CD14-positive monocyte (primary cell): ENCODE data around the gene MLF2. TPM values are rescaled to one million over a fixed set of nuclear protein-coding genes. Genes with fewer than 3 reads are reported as not detected.
A peak's percentile ranks its signal among the peaks of the same experiment; 100 is the strongest.

Experiments
- DNase-seq, 3 donors: peaks; one replicate each; pipeline ENCODE4 v3.0.0-alpha.2; 2011 to 2022
- H2AFZ ChIP-seq: 2 replicates; pipeline ENCODE4 v1.6.0; 2012; ENCODE audit warnings: mild to moderate bottlenecking, low read depth, low read length, inconsistent platforms; ENCODE audit not compliant: insufficient read depth, poor library complexity, severe bottlenecking
- H3K27ac ChIP-seq, 2 donors: 1 replicate in 1 of 2; 2 replicates in 1 of 2; pipeline ENCODE4 v1.5.1; 2012 to 2013; ENCODE audit warnings: low read length in 2 of 2, control low read depth in 1 of 2, inconsistent platforms in 1 of 2, low read depth in 1 of 2, mild to moderate bottlenecking in 1 of 2
- H3K27me3 ChIP-seq, 2 donors: one replicate each; pipeline versions ENCODE4 v1.6.0 to v1.6.1; 2011 to 2013; ENCODE audit warnings: low read length in 2 of 2; ENCODE audit not compliant: control insufficient read depth in 2 of 2, insufficient read depth in 2 of 2
- H3K36me3 ChIP-seq, 2 donors: replicated peaks in 1 of 2; 1 replicate in 1 of 2; 2 replicates in 1 of 2; pipeline versions ENCODE4 v1.5.1 to v1.6.1; 2012 to 2013; ENCODE audit warnings: low read length in 2 of 2, control low read depth in 1 of 2, inconsistent platforms in 1 of 2, mild to moderate bottlenecking in 1 of 2; ENCODE audit not compliant: insufficient read depth in 2 of 2, control insufficient read depth in 1 of 2
- H3K4me1 ChIP-seq, 2 donors: 1 replicate in 1 of 2; 2 replicates in 1 of 2; pipeline versions ENCODE4 v1.5.1 to v1.6.1; 2012 to 2013; ENCODE audit warnings: low read length in 2 of 2, control low read depth in 1 of 2, inconsistent platforms in 1 of 2, mild to moderate bottlenecking in 1 of 2, moderate library complexity in 1 of 2; ENCODE audit not compliant: insufficient read depth in 2 of 2, control insufficient read depth in 1 of 2
- H3K4me2 ChIP-seq: replicated peaks from 2 replicates; pipeline ENCODE3; 2012; ENCODE audit warnings: low read length, moderate library complexity, mild to moderate bottlenecking; ENCODE audit not compliant: poor library complexity, severe bottlenecking; ENCODE audit errors: extremely low read depth
- H3K4me3 ChIP-seq, 3 experiments: fragments of 200-600 bp in 1 of 3; sonication (generic) in 1 of 3; replicated peaks in 1 of 3; 1 replicate in 2 of 3; 2 replicates in 1 of 3; pipeline ENCODE4 v1.5.1; 2011 to 2013; ENCODE audit warnings: low read length in 3 of 3, mild to moderate bottlenecking in 3 of 3, control low read depth in 2 of 3, low read depth in 2 of 3, inconsistent platforms in 1 of 3, moderate library complexity in 1 of 3
- H3K79me2 ChIP-seq: 2 replicates; pipeline ENCODE4 v1.6.0; 2012; ENCODE audit warnings: mild to moderate bottlenecking, control low read depth, inconsistent platforms, low read length, moderate library complexity; ENCODE audit not compliant: insufficient read depth
- H3K9ac ChIP-seq: 2 replicates; pipeline ENCODE4 v1.6.0; 2017; ENCODE audit warnings: low read length, mild to moderate bottlenecking; ENCODE audit not compliant: insufficient read depth, poor library complexity, severe bottlenecking
- H3K9me3 ChIP-seq, 2 donors: replicated peaks in 1 of 2; 1 replicate in 1 of 2; 2 replicates in 1 of 2; pipeline versions ENCODE4 v1.5.1 to v1.6.1; 2012 to 2013; ENCODE audit warnings: low read length in 2 of 2, control low read depth in 1 of 2; ENCODE audit not compliant: control insufficient read depth in 1 of 2, insufficient read depth in 1 of 2
- H4K20me1 ChIP-seq: 2 replicates; pipeline ENCODE4 v1.6.0; 2012; ENCODE audit warnings: mild to moderate bottlenecking, low read length, control low read depth, moderate library complexity; ENCODE audit not compliant: insufficient read depth
- H3K27ac Mint-ChIP-seq, 7 donors: one replicate each; pipeline ENCODE4 v1.8.0; 2020; ENCODE audit warnings: mild to moderate bottlenecking in 7 of 7, mixed read lengths in 7 of 7, moderate library complexity in 6 of 7, inconsistent platforms in 2 of 7
- H3K27me3 Mint-ChIP-seq, 3 donors: one replicate each; pipeline ENCODE4 v1.8.0; 2021 to 2022; ENCODE audit warnings: low read depth in 3 of 3, mild to moderate bottlenecking in 3 of 3, mixed read lengths in 3 of 3, moderate library complexity in 3 of 3, inconsistent platforms in 1 of 3
- H3K36me3 Mint-ChIP-seq, 2 donors: one replicate each; pipeline ENCODE4 v1.8.0; 2020; ENCODE audit warnings: mixed read lengths in 2 of 2, inconsistent platforms in 1 of 2, mild to moderate bottlenecking in 1 of 2
- H3K4me1 Mint-ChIP-seq: one replicate; pipeline ENCODE4 v1.8.0; 2020; ENCODE audit warnings: mild to moderate bottlenecking, mixed read lengths
- H3K4me3 Mint-ChIP-seq, 2 donors: one replicate each; pipeline ENCODE4 v1.8.0; 2020; ENCODE audit warnings: mild to moderate bottlenecking in 2 of 2, mixed read lengths in 2 of 2, moderate library complexity in 1 of 2
- H3K9me3 Mint-ChIP-seq, 7 donors: one replicate each; pipeline ENCODE4 v1.8.0; 2020 to 2022; ENCODE audit warnings: mixed read lengths in 7 of 7, mild to moderate bottlenecking in 6 of 7, moderate library complexity in 6 of 7, inconsistent platforms in 2 of 7
- CTCF ChIP-seq: fragments of 200-600 bp; IDR thresholded peaks from one replicate; pipeline ENCODE4 v1.8.0; 2022; ENCODE audit warnings: antibody characterized with exemption, mild to moderate bottlenecking
- WGBS: methylation state at CpG from one replicate; pipeline ENCODE4 v1.1.5; 2013; ENCODE audit warnings: missing lambda C conversion rate; ENCODE audit not compliant: insufficient coverage; 5-methylcytosine and 5-hydroxymethylcytosine counted together
- intact Hi-C, 2 donors: fragments of 100-400 bp; cut with micrococcal nuclease; formaldehyde crosslinking; loops; one replicate each; pipeline versions ENCODE4 v1.15.0 to v1.15.1; 2023
- polyA plus RNA-seq, 3 donors: library from polyadenylated mRNA; depleted of rRNA in 1 of 3; unstranded in 2 of 3; stranded (reverse) in 1 of 3; fragments of 300-500 nt in 2 of 3; fragments of >200 nt in 1 of 3; fragmentation: Illumina TruSeq in 2 of 3; gene quantifications; 1 replicate in 2 of 3; 2 replicates in 1 of 3; pipeline ENCODE4 v1.2.3, GENCODE V29; 2012 to 2021

The MLF2 gene
- polyA plus RNA-seq, 3 donors: 113 to 211 (median 140) TPM

- H3K27me3 ChIP-seq: no peaks in the 10 kb centered on the region
- Mint-ChIP-seq H3K36me3 (peaks cover 53 to 60% of the 10 kb centered on the region in 2 donors), H3K4me3 (no peak overlapping the region), H3K27ac (peak overlapping the region in 1 of 7 donors; percentile 36), H3K27me3 (no peaks in the 10 kb centered on the region), H3K4me1 (peaks cover 43% of the 10 kb centered on the region), H3K9me3 (peaks cover 0 to under 1% (median 0%) of the 10 kb centered on the region in 7 donors)
- no peak for DNase-seq
- H3K36me3 ChIP-seq: peaks cover 45 to 56% of the 10 kb centered on the region in 2 donors
- no peak overlapping the region for H3K4me2 ChIP-seq
- no peaks in the 10 kb centered on the region for H4K20me1 ChIP-seq
- H2AFZ ChIP-seq: no peak overlapping the region
- no peak overlapping the region for H3K9ac ChIP-seq
- peaks cover 18% of the 10 kb centered on the region for H3K79me2 ChIP-seq
- H3K27ac ChIP-seq: no peak overlapping the region
- H3K9me3 ChIP-seq: no peaks in the 10 kb centered on the region
- no peak overlapping the region for H3K4me3 ChIP-seq
- WGBS: 90% methylated on average over 3 of the region's 4 CpGs
- H3K4me1 ChIP-seq: peaks cover 36 to 37% of the 10 kb centered on the region in 2 donors
- intact Hi-C loops: loop anchor here in 1 of 2 donors (5.0 kb wide), 1 partner anchor 42 kb away; no protein-coding TSS in a partner anchor
- TF ChIP-seq CTCF: no peak
Measured at GRCh38 chr12:6750506-6750905, 2.4 kb downstream of the MLF2 start.

DNA sequence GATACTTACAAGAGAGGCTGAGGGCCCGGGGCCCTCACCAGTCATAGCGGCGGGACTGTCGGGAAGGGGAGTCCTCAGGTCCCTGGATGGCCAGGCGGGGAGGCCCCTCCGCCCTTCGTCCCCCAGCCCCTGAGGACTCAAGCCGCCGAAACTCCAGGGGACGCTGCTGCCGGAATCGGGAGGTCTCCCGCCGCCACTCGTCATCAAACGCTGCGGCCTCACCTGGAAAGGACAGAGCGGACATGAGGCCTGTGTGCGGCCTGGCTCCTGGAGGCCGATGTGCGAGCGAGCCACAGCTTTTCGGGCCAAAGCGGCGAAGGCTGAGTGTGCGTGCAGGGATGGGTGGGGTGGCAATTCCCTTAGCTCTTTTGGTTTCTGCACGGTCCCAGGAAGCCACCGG, 4.2 kb downstream of the MLF2 start:
- peaks cover 45 to 56% of the 10 kb centered on the region in 2 donors for H3K36me3 ChIP-seq
- intact Hi-C loops: no loop called here
- Mint-ChIP-seq H3K27me3 (no peaks in the 10 kb centered on the region), H3K9me3 (peaks cover 0 to 2% (median 0%) of the 10 kb centered on the region in 7 donors), H3K4me1 (peaks cover 39% of the 10 kb centered on the region), H3K27ac (no peak overlapping the region), H3K36me3 (peaks cover 60 to 63% of the 10 kb centered on the region in 2 donors), H3K4me3 (no peak overlapping the region)
- DNase-seq: no peak
- no peaks in the 10 kb centered on the region for H3K9me3 ChIP-seq
- H3K4me3 ChIP-seq: no peak overlapping the region
- H4K20me1 ChIP-seq: no peaks in the 10 kb centered on the region
- 92% methylated on average over 22 of the region's 28 CpGs for WGBS
- peaks cover 32 to 35% of the 10 kb centered on the region in 2 donors for H3K4me1 ChIP-seq
- no peak overlapping the region for H2AFZ ChIP-seq
- no peak overlapping the region for H3K9ac ChIP-seq
- no peak overlapping the region for H3K4me2 ChIP-seq
- H3K79me2 ChIP-seq: peaks cover 18% of the 10 kb centered on the region
- no peaks in the 10 kb centered on the region for H3K27me3 ChIP-seq
- H3K27ac ChIP-seq: no peak overlapping the region
- no peak for TF ChIP-seq CTCF
